ENCODE data around the gene CDH4.

DNA sequence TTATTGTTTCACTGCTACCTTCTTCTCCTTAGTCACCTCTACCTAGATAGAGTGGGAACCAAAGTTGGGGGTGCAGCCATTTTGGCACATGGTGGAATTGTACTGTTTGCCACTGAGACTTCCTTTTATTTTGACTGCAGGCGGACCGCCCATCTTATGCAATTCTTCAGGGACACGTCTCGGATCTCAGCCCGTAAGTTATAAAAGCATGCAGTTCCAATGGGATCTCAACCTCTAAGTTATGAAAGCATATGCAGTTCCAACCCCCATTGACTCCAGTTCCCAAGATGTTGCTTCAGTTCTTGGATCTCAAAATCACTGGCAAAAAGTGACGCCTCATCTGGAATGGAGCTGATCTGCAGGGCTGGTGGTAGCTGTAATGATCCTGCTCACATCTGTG lies 41.2 kb upstream of the CDH4 start:
- no peak for TF ChIP-seq CTCF (IDR thresholded peaks at IDR 0.05; ENCODE audit: borderline replicate concordance, extremely low read depth, low read length, poor library complexity, severe bottlenecking)
- no peak for TF ChIP-seq EZH2 (IDR thresholded peaks at IDR 0.05; ENCODE audit: borderline replicate concordance, low read depth, low read length, severe bottlenecking)
